Measurements from ENCODE around the gene EGR1. TPM values are rescaled to one million over a fixed set of nuclear protein-coding genes. Genes with fewer than 3 reads are reported as not detected.
A peak's percentile ranks its signal among the peaks of the same experiment; 100 is the strongest.

Gene EGR1
- total and polyA plus RNA-seq, 4 donors, result 1.4 to 88.7 (median 13.1) TPM

GRCh38 chr5:138435943-138436342 lies 29.3 kb upstream of the EGR1 start:
- Histone ChIP-seq H3K27me3 (ENCODE audit: control insufficient read depth in 4 of 4, insufficient read depth in 4 of 4, low read length in 3 of 4) (no peaks in the 10 kb centered on the region), H3K9ac (ENCODE audit: low read depth in 1 of 2, low read length in 2 of 2) (no peak overlapping the region), H3K4me1 (ENCODE audit: control insufficient read depth in 4 of 4, insufficient read depth in 4 of 4, low read length in 3 of 4) (peaks cover 3 to 6% (median 4%) of the 10 kb centered on the region in 4 donors), H3K9me3 (ENCODE audit: control insufficient read depth in 4 of 4, low read length in 3 of 4) (no peaks in the 10 kb centered on the region), H3K4me3 (ENCODE audit: low read depth in 1 of 3, low read length in 3 of 3) (no peak overlapping the region), H3K27ac (ENCODE audit: low read depth in 1 of 2, low read length in 2 of 2) (no peak overlapping the region), H3K36me3 (ENCODE audit: control insufficient read depth in 4 of 4, insufficient read depth in 3 of 4, low read depth in 1 of 4, low read length in 3 of 4) (peaks cover 7 to 47% (median 40%) of the 10 kb centered on the region in 4 donors)
- DNase-seq (ENCODE audit: low spot score), result no peak
- WGBS, result 94% methylated on average over 5 of the region's 5 CpGs
- TF ChIP-seq RAD21 (IDR thresholded peaks at IDR 0.05), result no peak
- TF ChIP-seq FOXA2 (IDR thresholded peaks at IDR 0.05), result no peak
- no peak for TF ChIP-seq HNF4A (conservative IDR thresholded peaks at IDR 0.05)
- no peak for TF ChIP-seq TAF1 (conservative IDR thresholded peaks at IDR 0.05)
- no peak for TF ChIP-seq HNF4G (IDR thresholded peaks at IDR 0.05)
- no peak for TF ChIP-seq REST (IDR thresholded peaks at IDR 0.05)
- TF ChIP-seq EGR1 (IDR thresholded peaks at IDR 0.05; ENCODE audit: low read depth in 2 of 2), result no peak
- TF ChIP-seq YY1 (IDR thresholded peaks at IDR 0.05), result no peak
- no peak for TF ChIP-seq JUND (IDR thresholded peaks at IDR 0.05)
- TF ChIP-seq ATF3 (IDR thresholded peaks at IDR 0.05), result no peak
- no peak for TF ChIP-seq CTCF (IDR thresholded peaks at IDR 0.05; ENCODE audit: low read depth, low read length, missing input control)
- TF ChIP-seq ZBTB33 (IDR thresholded peaks at IDR 0.05), result no peak

- Histone ChIP-seq H3K27ac (ENCODE audit: low read depth in 1 of 2, low read length in 2 of 2) (no peak overlapping the region), H3K4me1 (ENCODE audit: control insufficient read depth in 4 of 4, insufficient read depth in 4 of 4, low read length in 3 of 4) (peaks cover 3 to 6% (median 4%) of the 10 kb centered on the region in 4 donors), H3K9me3 (ENCODE audit: control insufficient read depth in 4 of 4, low read length in 3 of 4) (no peaks in the 10 kb centered on the region), H3K9ac (ENCODE audit: low read depth in 1 of 2, low read length in 2 of 2) (no peak overlapping the region), H3K4me3 (ENCODE audit: low read depth in 1 of 3, low read length in 3 of 3) (peak overlapping the region in 1 of 3 donors; percentile 58), H3K36me3 (ENCODE audit: control insufficient read depth in 4 of 4, insufficient read depth in 3 of 4, low read depth in 1 of 4, low read length in 3 of 4) (peaks cover 7 to 29% (median 24%) of the 10 kb centered on the region in 4 donors), H3K27me3 (ENCODE audit: control insufficient read depth in 4 of 4, insufficient read depth in 4 of 4, low read length in 3 of 4) (no peaks in the 10 kb centered on the region)
- no peak for TF ChIP-seq HNF4A (conservative IDR thresholded peaks at IDR 0.05)
- no peak for TF ChIP-seq RXRA (IDR thresholded peaks at IDR 0.05)
- TF ChIP-seq JUND (IDR thresholded peaks at IDR 0.05), result no peak
- no peak for TF ChIP-seq HNF4G (IDR thresholded peaks at IDR 0.05)
- no peak for TF ChIP-seq YY1 (IDR thresholded peaks at IDR 0.05)
- TF ChIP-seq ZBTB33 (IDR thresholded peaks at IDR 0.05), result no peak
- no peak for TF ChIP-seq FOXA1 (IDR thresholded peaks at IDR 0.05)
- no peak for DNase-seq (ENCODE audit: low spot score)
- 81% methylated on average over 11 of the region's 11 CpGs for WGBS
These were observed 27.1 kb upstream of the EGR1 start for GRCh38 chr5:138438003-138438723.
